Activated CD8-positive, alpha-beta memory T cell treated with anti-CD3 and anti-CD28 coated beads for 4 hours (primary cell): ENCODE results near the gene KIR3DL1.
"Not testable (repeated sequence)": the region's sequence is repeated elsewhere in the genome, so short reads cannot be mapped to it uniquely, and the experiment has no call there.

Experiments
- DNase-seq, 2 donors: peaks; one replicate each; pipeline ENCODE4 v3.0.0-alpha.2; 2020; ENCODE audit warnings: low read depth in 2 of 2

KIR3DL1 gene

DNA sequence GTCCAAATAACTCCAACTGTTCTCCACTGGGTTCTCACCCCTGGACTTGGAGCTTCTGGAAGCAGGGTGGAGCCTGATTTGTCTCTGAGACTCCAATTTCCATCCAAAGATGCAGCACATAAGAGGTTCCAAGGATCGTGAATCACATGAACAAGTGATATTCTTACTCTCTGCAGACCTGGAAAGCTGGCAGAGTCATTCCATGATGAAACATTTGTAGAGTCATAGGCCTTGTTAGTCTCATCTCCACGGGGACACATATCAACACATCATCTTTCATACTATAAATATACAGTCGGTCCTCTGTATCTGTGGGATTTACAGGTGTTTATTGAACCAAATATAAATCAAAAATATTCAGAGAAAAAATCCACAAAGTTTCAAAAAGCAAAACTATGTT is 1.7 kb upstream of the KIR3DL1 start:
- not testable (repeated sequence) for DNase-seq

DNA sequence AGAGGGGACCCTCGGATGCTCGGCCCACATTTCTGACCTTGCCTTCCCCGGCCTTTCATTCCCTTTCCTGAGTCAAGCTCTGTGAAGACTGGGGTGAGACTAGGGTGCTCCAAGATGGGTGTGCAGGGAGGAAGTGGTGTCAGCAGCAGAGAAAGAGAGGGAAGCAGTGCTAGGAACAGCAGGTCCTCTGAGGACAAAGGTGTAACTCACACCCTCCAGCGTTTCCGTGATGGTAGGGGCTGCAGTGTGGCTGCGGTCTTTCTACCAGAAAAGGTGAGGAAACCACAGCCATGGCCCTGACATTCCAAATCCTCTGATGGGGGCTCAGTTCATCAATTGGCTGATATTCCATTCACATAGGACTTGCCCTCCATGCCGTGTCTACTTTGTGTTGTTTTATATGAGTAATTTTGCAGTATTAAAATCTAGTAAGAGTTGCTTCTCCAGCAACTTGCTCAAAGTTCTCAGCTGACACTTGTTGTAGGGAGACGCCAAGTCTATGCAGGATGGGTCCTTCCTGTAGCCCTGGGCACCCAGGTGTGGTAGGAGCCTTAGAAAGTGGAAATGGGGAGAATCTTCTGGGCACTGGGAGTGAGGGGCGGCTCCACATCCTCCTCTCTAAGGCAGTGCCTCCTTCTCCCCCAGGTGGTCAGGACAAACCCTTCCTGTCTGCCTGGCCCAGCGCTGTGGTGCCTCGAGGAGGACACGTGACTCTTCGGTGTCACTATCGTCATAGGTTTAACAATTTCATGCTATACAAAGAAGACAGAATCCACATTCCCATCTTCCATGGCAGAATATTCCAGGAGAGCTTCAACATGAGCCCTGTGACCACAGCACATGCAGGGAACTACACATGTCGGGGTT is 1.6 kb downstream of the KIR3DL1 start:
- DNase-seq: no peak

GRCh38 chr19:54824416-54824815 is 8.1 kb downstream of the KIR3DL1 start:
- not testable (repeated sequence) for DNase-seq

GRCh38 chr19:54825326-54825725 is 9.1 kb downstream of the KIR3DL1 start:
- DNase-seq: not testable (repeated sequence)

DNA sequence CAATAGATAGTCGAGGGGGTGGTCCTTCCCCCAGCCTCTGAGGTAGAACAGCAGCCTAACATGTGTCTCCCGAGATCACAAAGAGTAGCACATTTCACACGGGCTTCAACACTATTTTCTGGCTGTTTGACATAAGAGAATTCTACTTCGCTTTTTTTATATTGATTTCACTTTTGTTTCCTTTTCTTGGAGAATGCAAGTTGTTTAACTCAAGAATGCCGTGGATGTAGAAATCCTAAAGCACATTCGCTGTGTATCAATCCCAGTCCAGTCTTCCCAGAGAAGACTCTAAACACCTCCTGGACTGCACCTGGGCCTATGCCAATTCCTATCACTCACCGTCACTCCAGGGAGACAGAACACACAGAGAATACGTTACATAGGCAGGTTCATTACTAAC is 11.8 kb downstream of the KIR3DL1 start:
- not testable (repeated sequence) for DNase-seq

DNA sequence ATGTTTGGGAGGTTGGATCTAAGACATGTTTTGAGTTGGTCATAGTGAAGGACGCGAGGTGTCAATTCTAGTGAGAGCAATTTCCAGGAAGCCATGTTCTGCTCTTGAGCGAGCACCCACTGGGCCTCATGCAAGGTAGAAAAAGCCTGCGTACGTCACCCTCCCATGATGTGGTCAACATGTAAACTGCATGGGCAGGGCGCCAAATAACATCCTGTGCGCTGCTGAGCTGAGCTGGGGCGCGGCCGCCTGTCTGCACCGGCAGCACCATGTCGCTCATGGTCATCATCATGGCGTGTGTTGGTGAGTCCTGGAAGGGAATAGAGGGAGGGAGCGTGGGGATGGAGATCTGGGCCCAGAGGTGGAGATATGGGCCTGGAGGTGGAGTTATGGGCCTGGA is 16.2 kb downstream of the KIR3DL1 start, which contains the start of gene KIR2DS4:
KIR2DS4 (plus strand) TSS at position 181 of the 400 bp plus-strand sequence.
- not testable (repeated sequence) for DNase-seq

DNA sequence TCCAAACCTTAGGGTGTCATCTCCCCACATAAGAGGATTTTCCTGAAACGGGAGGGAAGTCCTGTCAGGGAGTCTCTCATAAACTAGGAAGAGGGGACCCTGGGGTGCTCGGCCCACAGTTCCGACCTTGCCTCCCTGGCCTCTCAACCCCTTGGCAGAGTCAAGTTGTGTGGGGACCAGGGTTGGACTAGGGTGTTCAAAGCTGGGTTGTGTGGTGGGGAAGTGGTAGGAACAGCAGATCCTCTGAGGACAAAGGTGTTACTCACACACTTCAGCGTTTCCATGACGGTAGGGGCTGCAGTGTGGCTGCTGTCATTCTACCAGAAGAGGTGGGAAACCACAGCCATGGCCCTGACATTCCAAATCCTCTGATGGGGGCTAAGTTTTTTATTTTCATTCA is 18.9 kb downstream of the KIR3DL1 start:
- not testable (repeated sequence) for DNase-seq

DNA sequence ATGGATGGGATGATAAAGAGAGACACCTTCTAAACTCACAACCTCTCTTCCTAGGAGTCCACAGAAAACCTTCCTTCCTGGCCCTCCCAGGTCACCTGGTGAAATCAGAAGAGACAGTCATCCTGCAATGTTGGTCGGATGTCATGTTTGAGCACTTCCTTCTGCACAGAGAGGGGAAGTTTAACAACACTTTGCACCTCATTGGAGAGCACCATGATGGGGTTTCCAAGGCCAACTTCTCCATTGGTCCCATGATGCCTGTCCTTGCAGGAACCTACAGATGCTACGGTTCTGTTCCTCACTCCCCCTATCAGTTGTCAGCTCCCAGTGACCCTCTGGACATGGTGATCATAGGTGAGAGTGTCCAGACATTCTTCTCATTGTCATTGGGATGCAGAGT is 21.3 kb downstream of the KIR3DL1 start:
- DNase-seq: not testable (repeated sequence)

- DNase-seq: not testable (repeated sequence)
Measured at GRCh38 chr19:54843171-54843570, 26.9 kb downstream of the KIR3DL1 start.

DNA sequence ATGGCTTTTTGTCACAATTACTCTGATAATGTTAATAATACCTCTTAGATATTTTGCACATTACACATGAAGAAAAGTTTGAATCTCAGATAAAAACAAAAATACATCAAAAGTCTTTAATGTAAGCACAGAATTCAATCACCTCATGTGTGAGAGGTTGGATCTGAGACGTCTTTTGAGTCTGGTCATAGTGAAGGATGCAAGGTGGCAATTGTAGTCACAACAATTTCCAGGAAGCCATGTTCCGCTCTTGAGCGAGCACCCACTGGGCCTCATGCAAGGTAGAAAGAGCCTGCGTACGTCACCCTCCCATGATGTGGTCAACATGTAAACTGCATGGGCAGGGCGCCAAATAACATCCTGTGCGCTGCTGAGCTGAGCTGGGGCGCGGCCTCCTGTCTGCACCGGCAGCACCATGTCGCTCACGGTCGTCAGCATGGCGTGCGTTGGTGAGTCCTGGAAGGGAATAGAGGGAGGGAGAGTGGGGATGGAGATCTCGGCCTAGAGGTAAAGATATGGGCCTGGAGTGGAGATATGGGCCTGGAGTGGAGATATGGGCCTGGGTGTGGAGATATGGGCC is 33.9 kb downstream of the KIR3DL1 start, which contains the start of gene KIR3DL2:
KIR3DL2 (plus strand) TSS at position 383 of the 580 bp plus-strand sequence; CDS start at position 416, 33 bp downstream.
- not testable (repeated sequence) for DNase-seq

DNA sequence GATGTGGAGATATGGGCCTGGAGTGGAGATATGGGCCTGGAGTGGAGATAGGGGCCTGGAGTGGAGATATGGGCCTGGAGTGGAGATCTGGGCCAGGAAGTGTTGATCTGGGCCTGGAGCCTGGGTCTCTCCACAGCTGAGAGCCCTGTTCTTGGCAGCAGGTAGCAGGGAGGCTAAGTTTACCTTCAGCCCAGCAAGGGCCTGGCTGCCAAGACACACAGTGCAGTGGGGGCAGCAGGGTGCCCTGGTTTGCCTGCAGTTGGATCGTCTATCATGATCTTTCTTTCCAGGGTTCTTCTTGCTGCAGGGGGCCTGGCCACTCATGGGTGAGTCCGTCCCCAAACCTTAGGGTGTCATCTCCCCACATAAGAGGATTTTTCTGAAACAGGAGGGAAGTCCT is 34.7 kb downstream of the KIR3DL1 start:
- DNase-seq: no peak

DNA sequence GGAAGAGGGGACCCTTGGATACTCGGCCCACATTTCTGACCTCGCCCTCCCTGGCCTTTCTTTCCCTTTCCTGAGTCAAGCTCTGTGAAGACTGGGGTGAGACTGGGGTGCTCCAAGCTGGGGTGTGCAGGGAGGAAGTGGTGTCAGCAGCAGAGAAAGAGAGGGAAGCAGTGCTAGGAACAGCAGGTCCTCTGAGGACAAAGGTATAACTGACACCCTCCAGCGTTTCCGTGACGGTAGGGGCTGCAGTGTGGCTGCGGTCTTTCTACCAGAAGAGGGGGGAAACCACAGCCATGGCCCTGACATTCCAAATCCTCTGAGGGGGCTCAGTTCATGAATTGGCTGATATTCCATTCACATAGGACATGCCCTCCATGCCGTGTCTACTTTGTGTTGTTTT is 35.1 kb downstream of the KIR3DL1 start:
- DNase-seq: no peak

- DNase-seq: not testable (repeated sequence)
Measured at GRCh38 chr19:54855241-54855640, 39.0 kb downstream of the KIR3DL1 start.

GRCh38 chr19:54858476-54858875 is 42.2 kb downstream of the KIR3DL1 start:
- not testable (repeated sequence) for DNase-seq

DNA sequence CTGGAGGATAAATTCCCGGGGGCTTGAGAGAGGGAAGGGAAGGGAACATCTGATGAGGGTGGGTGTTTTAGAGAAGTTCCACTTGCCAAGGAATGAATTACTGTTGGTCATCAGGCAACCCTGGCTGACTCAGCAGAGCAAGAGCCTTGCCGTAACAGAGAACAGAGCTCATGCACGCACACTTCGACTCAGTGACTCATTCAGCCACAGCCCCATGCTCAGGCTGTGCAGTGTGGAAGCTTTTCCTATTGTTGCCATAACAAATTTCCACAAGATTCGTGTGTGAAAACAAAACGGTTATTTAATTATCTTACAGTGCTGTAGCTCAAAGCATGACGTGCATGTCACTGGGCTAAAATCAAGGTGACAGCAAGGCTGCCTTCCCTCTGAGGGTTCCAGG is 43.2 kb downstream of the KIR3DL1 start:
- not testable (repeated sequence) for DNase-seq

GRCh38 chr19:54863459-54863858 is 47.2 kb downstream of the KIR3DL1 start:
- not testable (repeated sequence) for DNase-seq

GRCh38 chr19:54871696-54872095 is 55.4 kb downstream of the KIR3DL1 start:
- DNase-seq: no peak

DNA sequence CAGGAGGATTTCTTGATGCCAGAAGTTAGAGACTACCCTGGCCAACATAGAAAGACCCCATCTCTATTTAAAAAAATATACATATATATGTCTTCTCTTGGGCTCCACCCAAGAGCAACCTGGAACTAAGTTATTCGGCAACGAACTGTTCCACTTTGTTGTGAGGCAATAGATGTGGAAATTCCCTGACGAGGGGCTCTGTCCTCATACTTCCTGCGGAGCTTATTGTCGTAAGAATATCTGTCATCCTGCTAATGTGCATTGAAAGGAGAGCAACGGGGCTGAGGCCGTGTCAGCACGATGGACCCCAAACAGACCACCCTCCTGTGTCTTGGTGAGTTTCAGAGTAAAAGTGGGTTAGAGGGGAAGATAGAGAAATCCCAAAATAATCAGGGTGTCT is 57.7 kb downstream of the KIR3DL1 start, which contains the start of gene FCAR:
FCAR (plus strand) TSS at position 246 of the 400 bp plus-strand sequence; CDS start at position 301, 55 bp downstream.
- no peak for DNase-seq

DNA sequence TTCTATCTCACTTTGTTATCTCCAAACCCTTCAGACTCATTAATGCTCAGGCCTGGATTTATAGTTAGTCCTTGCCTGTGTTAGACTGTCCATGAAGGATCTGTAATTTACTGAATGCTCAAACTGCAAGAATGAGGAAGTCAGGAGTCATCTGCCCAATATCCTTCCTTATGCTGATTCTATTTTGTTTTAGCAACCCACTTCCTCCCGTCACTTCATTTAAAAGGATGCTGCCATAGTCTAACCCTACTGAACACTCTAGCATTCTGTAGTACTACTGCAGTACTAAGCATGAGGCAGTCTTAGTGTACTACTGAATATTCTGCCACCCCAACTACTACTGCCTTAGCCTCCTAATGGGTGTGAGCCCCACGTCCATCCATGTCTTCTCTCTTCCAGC is 59.2 kb downstream of the KIR3DL1 start:
- no peak for DNase-seq

DNA sequence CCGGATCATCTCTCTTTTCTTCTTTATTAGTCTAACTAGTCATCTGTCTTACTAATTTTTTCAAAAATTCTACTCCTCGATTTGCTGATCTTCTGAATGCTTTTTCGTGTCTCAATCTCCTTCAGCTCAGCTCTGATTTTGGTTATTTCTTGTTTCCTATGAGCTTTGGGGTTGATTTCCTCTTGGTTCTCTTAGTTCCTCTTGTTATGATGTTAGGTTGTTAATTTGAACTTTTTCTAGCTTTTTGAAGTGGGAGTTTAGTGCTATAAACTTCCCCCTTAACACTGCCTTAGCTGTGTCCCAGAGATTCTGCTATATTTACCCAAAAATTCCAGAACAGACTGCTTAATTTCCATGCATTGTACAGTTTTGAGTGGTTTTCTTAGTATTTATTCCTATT is 61.2 kb downstream of the KIR3DL1 start:
- no peak for DNase-seq
